NB4 (cell line): ENCODE data around the gene ARL6IP6.

Source experiments
- DNase-seq: peaks from one replicate; pipeline ENCODE4 v3.0.0; 2010; ENCODE audit warnings: low read depth
- H3K4me3 ChIP-seq: one replicate; pipeline ENCODE4 v1.5.1; 2011; ENCODE audit warnings: mild to moderate bottlenecking, low read depth, low read length, moderate library complexity
- MYC ChIP-seq: IDR thresholded peaks from 2 replicates; pipeline ENCODE4 v1.6.1; 2011; ENCODE audit warnings: low read depth, low read length
- POLR2A ChIP-seq: IDR thresholded peaks from 2 replicates; pipeline ENCODE4 v1.6.1; 2011; ENCODE audit warnings: mild to moderate bottlenecking; ENCODE audit not compliant: insufficient read length; ENCODE audit errors: extremely low read depth
- TF ChIP-seq, protein P1 (sequence below): IDR thresholded peaks from one replicate; pipeline ENCODE4 v1.5.1; 2012; ENCODE audit warnings: low read depth, low read length
- TF ChIP-seq, protein P2 (sequence below): IDR thresholded peaks from 2 replicates; pipeline ENCODE4 v1.6.1; 2011; ENCODE audit warnings: low read depth, low read length

Gene ARL6IP6

DNA sequence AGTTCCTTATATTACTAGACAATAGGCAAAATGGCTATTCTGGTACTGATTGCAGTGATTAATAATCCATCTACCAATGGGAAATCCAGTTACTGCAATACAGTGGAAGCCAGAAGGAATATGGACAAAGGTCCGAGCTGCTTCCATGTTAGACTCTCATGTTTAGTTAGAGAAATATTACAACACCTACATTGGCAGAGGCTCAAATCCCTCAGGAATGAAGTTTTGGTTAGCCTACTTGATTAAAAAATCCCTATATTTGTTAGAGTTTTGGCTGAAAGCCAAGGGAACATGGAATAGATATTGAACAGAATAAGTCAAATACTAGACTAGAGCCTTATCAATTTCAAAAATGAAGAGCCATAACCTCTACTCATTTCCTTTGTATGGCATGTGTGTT, 48.5 kb downstream of the ARL6IP6 start:
- no peak for DNase-seq
- H3K4me3 ChIP-seq = no peak overlapping the region
- TF ChIP-seq, protein P1, sequence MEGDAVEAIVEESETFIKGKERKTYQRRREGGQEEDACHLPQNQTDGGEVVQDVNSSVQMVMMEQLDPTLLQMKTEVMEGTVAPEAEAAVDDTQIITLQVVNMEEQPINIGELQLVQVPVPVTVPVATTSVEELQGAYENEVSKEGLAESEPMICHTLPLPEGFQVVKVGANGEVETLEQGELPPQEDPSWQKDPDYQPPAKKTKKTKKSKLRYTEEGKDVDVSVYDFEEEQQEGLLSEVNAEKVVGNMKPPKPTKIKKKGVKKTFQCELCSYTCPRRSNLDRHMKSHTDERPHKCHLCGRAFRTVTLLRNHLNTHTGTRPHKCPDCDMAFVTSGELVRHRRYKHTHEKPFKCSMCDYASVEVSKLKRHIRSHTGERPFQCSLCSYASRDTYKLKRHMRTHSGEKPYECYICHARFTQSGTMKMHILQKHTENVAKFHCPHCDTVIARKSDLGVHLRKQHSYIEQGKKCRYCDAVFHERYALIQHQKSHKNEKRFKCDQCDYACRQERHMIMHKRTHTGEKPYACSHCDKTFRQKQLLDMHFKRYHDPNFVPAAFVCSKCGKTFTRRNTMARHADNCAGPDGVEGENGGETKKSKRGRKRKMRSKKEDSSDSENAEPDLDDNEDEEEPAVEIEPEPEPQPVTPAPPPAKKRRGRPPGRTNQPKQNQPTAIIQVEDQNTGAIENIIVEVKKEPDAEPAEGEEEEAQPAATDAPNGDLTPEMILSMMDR = no peak
- TF ChIP-seq, protein P2, sequence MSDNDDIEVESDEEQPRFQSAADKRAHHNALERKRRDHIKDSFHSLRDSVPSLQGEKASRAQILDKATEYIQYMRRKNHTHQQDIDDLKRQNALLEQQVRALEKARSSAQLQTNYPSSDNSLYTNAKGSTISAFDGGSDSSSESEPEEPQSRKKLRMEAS = no peak
- TF ChIP-seq POLR2A (no peak), MYC (no peak)

DNA sequence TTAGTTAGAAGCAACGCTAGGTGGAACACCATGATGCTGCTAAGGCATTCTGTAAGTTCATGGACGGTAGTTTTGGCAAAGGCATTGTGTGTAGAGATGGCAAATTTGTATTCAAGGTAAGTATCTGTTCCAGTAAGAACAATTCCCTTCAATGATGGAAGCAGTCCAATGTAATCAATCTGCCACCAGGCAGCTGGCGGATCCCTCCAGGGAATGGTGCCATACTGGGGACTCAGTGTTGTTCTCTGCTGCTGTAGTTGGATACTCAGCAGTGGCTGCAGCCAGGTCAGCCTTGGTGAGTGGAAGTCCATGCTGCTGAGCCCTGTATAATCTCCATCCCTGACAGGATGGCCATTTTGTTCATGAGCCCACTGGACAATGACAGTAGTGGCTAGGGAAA, 62.8 kb downstream of the ARL6IP6 start:
- TF ChIP-seq, protein P1 = no peak
- no peak for TF ChIP-seq POLR2A
- TF ChIP-seq MYC = no peak
- TF ChIP-seq, protein P2 = no peak
- no peak for DNase-seq
- no peak overlapping the region for H3K4me3 ChIP-seq

DNA sequence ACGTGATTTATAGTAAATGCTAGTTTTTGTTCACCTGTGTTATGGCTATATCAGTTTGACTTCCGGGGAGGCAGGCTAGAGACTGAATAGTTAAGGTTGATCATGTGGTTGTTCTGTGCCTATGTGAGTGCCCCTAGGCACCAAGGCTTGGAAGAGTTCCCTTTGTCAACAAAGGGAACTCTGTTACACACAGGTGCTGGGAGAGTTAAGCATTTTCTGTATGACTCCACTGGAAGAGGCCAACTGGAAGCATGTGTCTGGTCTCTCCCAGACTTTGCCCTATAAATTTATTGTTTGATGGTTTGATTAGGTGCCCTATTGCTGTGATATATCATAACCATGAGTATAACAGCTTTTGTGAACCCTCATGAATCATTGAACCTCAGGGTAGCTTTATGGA, 63.8 kb downstream of the ARL6IP6 start:
- no peak overlapping the region for H3K4me3 ChIP-seq
- no peak for DNase-seq
- no peak for TF ChIP-seq MYC
- no peak for TF ChIP-seq POLR2A
- TF ChIP-seq, protein P1 = no peak
- TF ChIP-seq, protein P2 = no peak

DNA sequence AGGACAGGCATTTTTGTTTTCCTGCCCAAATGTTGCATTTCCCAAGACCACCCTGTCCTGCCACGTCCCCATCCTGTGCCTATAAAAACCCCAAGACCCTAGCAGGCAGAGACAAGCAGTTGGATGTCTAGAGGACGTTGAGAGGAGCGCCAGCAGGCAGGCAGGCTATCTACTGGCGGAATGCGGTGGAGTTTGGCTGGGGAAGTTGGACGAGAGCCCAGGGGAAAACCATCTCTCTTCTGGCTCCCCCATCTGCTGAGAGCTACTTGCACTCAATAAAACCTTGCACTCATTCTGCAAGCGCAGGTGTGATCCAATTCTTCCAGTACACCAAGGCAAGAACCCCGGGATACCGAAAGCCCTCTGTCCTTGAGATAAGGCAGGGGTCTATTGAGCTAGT, 72.5 kb downstream of the ARL6IP6 start:
- TF ChIP-seq MYC = no peak
- no peak for DNase-seq
- H3K4me3 ChIP-seq = no peak overlapping the region

DNA sequence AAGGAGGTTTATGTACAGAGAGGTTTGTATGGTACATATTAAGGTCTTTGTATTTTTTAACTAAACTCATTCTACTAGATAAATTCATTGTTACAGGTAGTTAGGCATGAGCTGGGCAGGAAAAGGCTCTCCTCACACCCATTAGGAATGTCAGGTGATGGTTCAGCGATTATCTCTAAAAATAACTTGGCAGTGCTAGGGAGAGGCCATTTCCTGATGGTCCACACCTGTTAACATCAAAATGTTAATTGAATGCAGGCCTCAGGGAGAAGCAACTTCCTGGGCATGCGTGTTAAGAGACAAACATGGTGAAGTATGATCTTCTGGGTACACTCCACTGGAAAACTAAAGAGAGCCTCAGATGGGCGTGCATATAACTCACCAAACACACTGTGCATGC, 73.6 kb downstream of the ARL6IP6 start:
- H3K4me3 ChIP-seq = no peak overlapping the region
- DNase-seq = no peak
- TF ChIP-seq, protein P1 = no peak
- TF ChIP-seq POLR2A (no peak), MYC (no peak)
- TF ChIP-seq, protein P2 = no peak

DNA sequence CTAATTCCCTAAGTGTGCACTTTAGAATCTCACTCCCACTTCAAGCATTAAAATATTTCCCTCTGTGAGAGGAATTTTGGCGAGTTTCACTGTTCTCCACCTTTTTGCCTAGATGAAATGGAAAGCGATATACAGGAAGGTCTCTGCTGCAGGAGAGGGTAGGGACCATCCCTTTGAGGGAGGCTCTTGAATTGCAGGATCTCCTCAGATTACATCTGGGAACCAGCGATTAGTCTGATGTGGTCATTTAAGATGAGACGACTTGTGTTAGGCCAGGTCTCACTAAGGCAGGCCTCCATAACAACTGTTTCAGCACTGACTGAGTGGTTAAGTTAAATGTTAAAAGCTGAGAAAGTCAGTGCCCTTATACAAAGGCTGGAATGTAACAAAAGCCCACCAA, 74.6 kb downstream of the ARL6IP6 start:
- DNase-seq = no peak
- TF ChIP-seq, protein P1 = no peak
- TF ChIP-seq POLR2A (no peak), MYC (no peak)
- TF ChIP-seq, protein P2 = no peak
- H3K4me3 ChIP-seq = no peak overlapping the region
